Transverse colon (tissue), 4 donors: ENCODE data around the gene ZNF302. TPM values are rescaled to one million over a fixed set of nuclear protein-coding genes. Genes with fewer than 3 reads are reported as not detected.

Source experiments
- DNase-seq: peaks from one replicate; pipeline ENCODE4 v3.0.0-alpha.2; 2019
- H3K27ac ChIP-seq, 4 donors: fragments of 200-600 bp; sonication (generic); 2 replicates each; pipeline ENCODE4 v1.5.1; 2016 to 2018; ENCODE audit warnings: inconsistent platforms in 4 of 4
- H3K27me3 ChIP-seq: fragments of 200-600 bp; sonication (generic); 2 replicates; pipeline ENCODE4 v1.5.1; 2017; ENCODE audit warnings: inconsistent platforms
- H3K36me3 ChIP-seq, 4 donors: fragments of 200-600 bp; sonication (generic); 2 replicates each; pipeline ENCODE4 v1.5.1; 2017 to 2019; ENCODE audit warnings: inconsistent platforms in 4 of 4
- H3K4me1 ChIP-seq, 4 donors: fragments of 200-600 bp; sonication (generic); 2 replicates each; pipeline ENCODE4 v1.5.1; 2017 to 2020; ENCODE audit warnings: inconsistent platforms in 4 of 4
- H3K4me3 ChIP-seq, 4 donors: fragments of 200-600 bp; sonication (generic); 1 replicate in 1 of 4; 2 replicates in 3 of 4; pipeline versions ENCODE4 v1.5.1 to v1.6.1; 2017 to 2019; ENCODE audit warnings: inconsistent platforms in 4 of 4
- H3K9me3 ChIP-seq, 2 donors: fragments of 200-600 bp; sonication (generic); 2 replicates each; pipeline ENCODE4 v1.5.1; 2017 to 2019; ENCODE audit warnings: inconsistent platforms in 2 of 2
- EP300 ChIP-seq: sonication (generic); formaldehyde crosslinking; IDR thresholded peaks from one replicate; pipeline ENCODE4 v1.6.1; 2017; ENCODE audit warnings: antibody characterized with exemption, low read depth
- POLR2A ChIP-seq: fragments of 450-650 bp; IDR thresholded peaks from one replicate; pipeline ENCODE4 v1.6.1; 2016; ENCODE audit warnings: antibody characterized with exemption, mild to moderate bottlenecking, moderate library complexity
- POLR2AphosphoS5 ChIP-seq, 3 donors: sonication (generic); formaldehyde crosslinking; IDR thresholded peaks; one replicate each; pipeline ENCODE4 v1.6.1; 2016; ENCODE audit warnings: antibody characterized with exemption in 3 of 3
- WGBS, 2 donors: methylation state at CpG; one replicate each; pipeline ENCODE4 v1.1.5; 2018; ENCODE audit warnings: low coverage in 1 of 2; 5-methylcytosine and 5-hydroxymethylcytosine counted together
- in situ Hi-C, 4 donors: fragments of 200-750 bp; cut with MboI; loops; one replicate each; pipeline versions ENCODE4 v1.15.0 to v1.15.1; 2017; ENCODE audit warnings: low sequenced_read_pairs in 3 of 4, low pct_ligation_motif_present in 1 of 4, low pct_unique_long_range_greater_than_20kb in 1 of 4
- intact Hi-C: fragments of 100-400 bp; cut with DNase I; formaldehyde crosslinking; loops from one replicate; pipeline ENCODE4 v1.15.1; 2023; ENCODE audit warnings: low total_unique reads
- total RNA-seq, 4 donors: library from RNA; depleted of rRNA; stranded (reverse); fragments of >200 nt; gene quantifications; one replicate each; pipeline ENCODE4 v1.1.0, GENCODE V29; 2016
- TF ChIP-seq, protein P1 (sequence below), 5 experiments: fragments of 200-600 bp in 3 of 5; fragments of 450-650 bp in 2 of 5; sonication (generic) in 3 of 5; IDR thresholded peaks; 1 replicate in 2 of 5; 2 replicates in 3 of 5; pipeline ENCODE4 v1.5.1; 2016 to 2017; ENCODE audit warnings: antibody characterized with exemption in 5 of 5, inconsistent platforms in 3 of 5, mild to moderate bottlenecking in 2 of 5, moderate library complexity in 1 of 5

Gene ZNF302
- total RNA-seq, 4 donors from 2014 or later: 4.6 to 33.0 (median 18.0) TPM

DNA sequence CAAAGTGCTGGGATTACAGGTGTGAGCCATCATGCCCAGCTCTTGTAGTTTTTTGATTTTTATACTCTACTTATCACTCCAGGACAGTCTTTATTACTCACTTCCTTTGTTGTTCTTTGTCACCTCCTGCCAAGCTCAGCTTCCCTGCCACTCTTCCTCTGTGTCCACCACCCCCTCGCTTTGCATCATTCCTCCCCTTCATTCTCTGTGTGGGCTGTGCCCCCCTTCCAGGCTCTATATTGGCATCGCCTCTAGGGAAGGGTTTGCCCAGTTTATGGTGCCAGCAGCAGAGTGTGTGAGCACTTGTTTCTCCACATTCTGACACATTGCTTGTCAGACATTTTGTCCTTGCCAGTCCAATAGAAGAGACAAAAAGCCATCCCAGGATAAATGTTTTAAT, 15.1 kb downstream of the ZNF302 start:
- Histone ChIP-seq H3K27ac (no peak overlapping the region), H3K9me3 (peaks cover under 1 to 4% of the 10 kb centered on the region in 2 donors), H3K4me1 (no peaks in the 10 kb centered on the region), H3K4me3 (no peak overlapping the region), H3K36me3 (no peaks in the 10 kb centered on the region), H3K27me3 (no peaks in the 10 kb centered on the region)
- WGBS, 2 donors: 34 to 37% methylated on average over 2 of the region's 2 CpGs
- in situ Hi-C loops (no loop called here), intact Hi-C loops (no loop called here)
- TF ChIP-seq, protein P1, sequence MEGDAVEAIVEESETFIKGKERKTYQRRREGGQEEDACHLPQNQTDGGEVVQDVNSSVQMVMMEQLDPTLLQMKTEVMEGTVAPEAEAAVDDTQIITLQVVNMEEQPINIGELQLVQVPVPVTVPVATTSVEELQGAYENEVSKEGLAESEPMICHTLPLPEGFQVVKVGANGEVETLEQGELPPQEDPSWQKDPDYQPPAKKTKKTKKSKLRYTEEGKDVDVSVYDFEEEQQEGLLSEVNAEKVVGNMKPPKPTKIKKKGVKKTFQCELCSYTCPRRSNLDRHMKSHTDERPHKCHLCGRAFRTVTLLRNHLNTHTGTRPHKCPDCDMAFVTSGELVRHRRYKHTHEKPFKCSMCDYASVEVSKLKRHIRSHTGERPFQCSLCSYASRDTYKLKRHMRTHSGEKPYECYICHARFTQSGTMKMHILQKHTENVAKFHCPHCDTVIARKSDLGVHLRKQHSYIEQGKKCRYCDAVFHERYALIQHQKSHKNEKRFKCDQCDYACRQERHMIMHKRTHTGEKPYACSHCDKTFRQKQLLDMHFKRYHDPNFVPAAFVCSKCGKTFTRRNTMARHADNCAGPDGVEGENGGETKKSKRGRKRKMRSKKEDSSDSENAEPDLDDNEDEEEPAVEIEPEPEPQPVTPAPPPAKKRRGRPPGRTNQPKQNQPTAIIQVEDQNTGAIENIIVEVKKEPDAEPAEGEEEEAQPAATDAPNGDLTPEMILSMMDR (IDR thresholded peaks at IDR 0.05): no peak
- TF ChIP-seq EP300 (no peak), POLR2A (no peak), POLR2AphosphoS5 (IDR thresholded peaks at IDR 0.05) (no peak)
- no peak for DNase-seq

DNA sequence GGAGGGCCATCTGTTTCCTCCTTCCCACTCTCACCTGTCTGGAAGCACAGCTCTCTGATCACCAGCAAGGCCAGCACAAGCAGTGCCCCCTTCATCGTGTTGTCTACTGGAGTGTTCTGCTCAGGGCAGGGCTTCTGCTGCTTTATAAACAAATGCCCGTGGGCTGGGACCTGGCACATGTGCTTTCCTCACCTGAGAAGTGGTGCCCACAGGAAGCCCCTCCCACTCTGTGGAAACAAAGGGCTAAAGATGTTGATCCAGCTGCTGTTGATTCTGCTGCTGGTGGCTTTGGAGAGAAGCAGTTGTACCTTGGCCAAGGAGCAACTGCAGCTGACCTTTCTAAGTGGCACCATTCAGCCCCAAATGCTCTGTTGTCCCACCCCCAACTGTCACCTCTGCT, 30.2 kb downstream of the ZNF302 start:
- 63% methylated on average over 2 of the region's 2 CpGs; no CpG with 5 or more reads in 1 of the 2 donors for WGBS, 2 donors

DNA sequence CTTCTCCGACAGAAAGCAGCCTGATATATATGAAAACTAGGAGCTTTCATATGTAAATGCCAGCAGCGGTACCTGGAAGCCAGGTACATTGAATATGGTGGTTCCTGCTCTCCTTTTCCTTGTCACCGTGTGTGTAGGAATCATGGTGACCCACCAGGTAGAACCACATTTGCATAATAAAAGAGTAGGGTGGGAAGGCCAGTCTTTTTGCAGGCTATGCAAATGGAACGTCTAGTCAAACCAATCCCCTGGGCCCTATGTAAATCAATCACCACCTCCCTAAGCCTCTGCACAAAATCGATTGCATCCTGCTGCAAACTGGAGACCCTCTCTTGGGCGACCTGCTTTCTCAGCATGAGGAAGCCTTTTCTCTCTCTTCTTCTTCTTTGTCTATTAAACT, 34.4 kb downstream of the ZNF302 start:
- 71 to 79% methylated on average over 5 to 6 of the region's 6 CpGs for WGBS, 2 donors
- no peak for DNase-seq
- Histone ChIP-seq H3K27me3 (no peaks in the 10 kb centered on the region), H3K27ac (no peak overlapping the region), H3K4me1 (no peaks in the 10 kb centered on the region), H3K4me3 (no peak overlapping the region), H3K36me3 (no peaks in the 10 kb centered on the region), H3K9me3 (peaks cover 12 to 23% of the 10 kb centered on the region in 2 donors)
- TF ChIP-seq, protein P1 (IDR thresholded peaks at IDR 0.05): no peak
- TF ChIP-seq POLR2A (no peak), EP300 (no peak), POLR2AphosphoS5 (IDR thresholded peaks at IDR 0.05) (no peak)
- intact Hi-C loops (loop anchor here (5.0 kb wide), 2 partner anchors 75 to 210 kb away; no protein-coding TSS in a partner anchor), in situ Hi-C loops (loop anchor here in 3 of 4 donors (5.0 to 25.0 kb wide), 4 partner anchors 75 to 217 kb away; no protein-coding TSS in a partner anchor)

More for the DNA sequence above, 30.2 kb downstream of the ZNF302 start:
- DNase-seq: no peak
- Histone ChIP-seq H3K27me3 (no peaks in the 10 kb centered on the region), H3K4me1 (no peaks in the 10 kb centered on the region), H3K4me3 (no peak overlapping the region), H3K9me3 (peaks cover 0 to 3% of the 10 kb centered on the region in 2 donors), H3K36me3 (no peaks in the 10 kb centered on the region), H3K27ac (no peak overlapping the region)
- intact Hi-C loops (no loop called here), in situ Hi-C loops (loop anchor here in 1 of 4 donors (25.0 kb wide), 1 partner anchor 195 kb away; no protein-coding TSS in a partner anchor)
- TF ChIP-seq EP300 (no peak), POLR2A (no peak), POLR2AphosphoS5 (IDR thresholded peaks at IDR 0.05) (no peak)
- TF ChIP-seq, protein P1 (IDR thresholded peaks at IDR 0.05): no peak

DNA sequence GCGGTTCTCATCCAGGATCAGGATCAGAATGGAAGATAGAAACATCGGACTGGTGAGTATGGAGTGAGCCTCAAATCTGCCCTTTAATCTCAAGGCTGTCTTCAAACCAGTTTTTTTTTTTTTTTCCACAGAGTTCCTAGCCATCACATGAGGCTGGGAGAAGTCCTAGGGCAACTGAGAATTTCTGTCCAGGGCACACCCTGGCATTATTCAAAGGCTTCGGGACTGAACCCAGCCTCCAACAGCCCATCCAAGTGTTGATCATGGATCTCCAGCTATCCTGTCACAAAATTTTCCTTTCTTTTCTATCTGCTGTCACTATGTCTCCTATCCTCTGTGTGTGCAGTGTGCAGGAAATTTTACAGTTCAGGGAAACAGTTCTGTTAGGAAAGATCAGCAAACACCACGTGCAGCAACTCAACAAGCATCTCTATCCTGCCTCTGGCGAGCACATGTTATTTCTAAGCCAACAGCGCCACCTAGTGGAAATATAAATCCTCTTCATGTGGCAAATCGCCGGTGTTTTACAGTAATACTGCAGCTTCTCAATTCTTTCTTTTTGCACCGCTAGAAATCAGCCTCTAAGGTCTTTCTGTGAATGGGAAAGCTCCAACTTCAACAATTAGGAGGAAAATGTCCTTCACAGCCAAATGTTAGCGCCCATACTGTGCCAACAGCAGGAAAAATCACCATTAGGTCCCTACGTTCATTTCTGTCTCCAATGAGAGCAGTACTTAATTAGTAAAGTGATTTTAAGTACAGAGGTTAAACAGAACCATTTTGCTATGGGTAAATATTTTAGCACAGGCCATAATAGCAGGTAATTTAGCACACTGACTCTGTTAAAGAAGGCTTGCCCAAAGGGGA, 35.1 kb downstream of the ZNF302 start:
- Histone ChIP-seq H3K4me3 (no peak overlapping the region), H3K9me3 (peaks cover 12 to 23% of the 10 kb centered on the region in 2 donors), H3K36me3 (no peaks in the 10 kb centered on the region), H3K27ac (no peak overlapping the region), H3K27me3 (no peaks in the 10 kb centered on the region), H3K4me1 (no peaks in the 10 kb centered on the region)
- TF ChIP-seq EP300 (no peak), POLR2A (no peak), POLR2AphosphoS5 (IDR thresholded peaks at IDR 0.05) (no peak)
- TF ChIP-seq, protein P1 (IDR thresholded peaks at IDR 0.05): peak; percentile 78 to 87 (median 80)
- intact Hi-C loops: loop anchor here (5.0 kb wide), 2 partner anchors 75 to 210 kb away; no protein-coding TSS in a partner anchor
- in situ Hi-C loops: loop anchor here in 3 of 4 donors (5.0 to 25.0 kb wide), 4 partner anchors 75 to 218 kb away; no protein-coding TSS in a partner anchor
- 36 to 45% methylated on average over 4 to 11 of the region's 11 CpGs for WGBS, 2 donors
- DNase-seq: peak; percentile 50
